GM12878 (cell line): ENCODE data around the gene FAM151A. TPM values are rescaled to one million over a fixed set of nuclear protein-coding genes. Genes with fewer than 3 reads are reported as not detected.

ENCODE experiments used
- ATAC-seq: fragments of 200-7000 bp; cut with Tn5 transposase; 3 replicates; pipeline ENCODE4 v1.9.1; 2020; ENCODE audit warnings: mild to moderate bottlenecking, moderate library complexity
- BruUV-seq: library from RNA; stranded (reverse); fragments of 400-500 nt; replicated peaks from 2 replicates; lab custom pipeline; 2021; lab: Mats Ljungman, UMichigan
- CTCF ChIA-PET: fragments of 300-600 bp; sonication (Branson Sonifier 250); formaldehyde crosslinking; extraction: SDS; loops from one replicate; lab custom pipeline; 2021; ENCODE audit warnings: inconsistent platforms; lab: Yijun Ruan, JAX
- POLR2A ChIA-PET: fragments of 350-600 bp; formaldehyde crosslinking; extraction: SDS; loops from one replicate; lab custom pipeline; 2021; ENCODE audit warnings: inconsistent platforms; lab: Charles Lee
- RAD21 ChIA-PET: fragments of 300-600 bp; sonication (Branson Sonifier 250); formaldehyde crosslinking; loops from one replicate; lab custom pipeline; 2023; ENCODE audit warnings: antibody characterized with exemption; ENCODE audit not compliant: unreplicated experiment; lab: Charles Lee
- SMC1A ChIA-PET: fragments of 300-600 bp; sonication (Branson Sonifier 250); formaldehyde crosslinking; loops from one replicate; lab custom pipeline; 2023; ENCODE audit not compliant: unreplicated experiment, uncharacterized antibody; lab: Charles Lee
- DNase-seq: peaks from one replicate; pipeline ENCODE4 v3.0.0-alpha.2; 2011; ENCODE audit warnings: low read depth, low spot score
- FAIRE-seq: peaks from 3 replicates; lab custom pipeline; 2011; peaks lifted over from hg19 to GRCh38; lab: Jason Lieb, UNC
- H2AFZ ChIP-seq: 2 replicates; pipeline ENCODE4 v1.6.0; 2011; ENCODE audit warnings: low read depth, low read length, control low read depth; ENCODE audit not compliant: control insufficient read depth
- H3K27ac ChIP-seq: 2 replicates; pipeline ENCODE4 v1.5.1; 2011; ENCODE audit warnings: control low read depth; ENCODE audit not compliant: control insufficient read depth, insufficient read depth
- H3K27me3 ChIP-seq, 2 experiments: replicated peaks in 1 of 2; 2 replicates each; pipeline versions ENCODE4 v1.6.0 to v1.6.1; 2011; ENCODE audit warnings: low read length in 1 of 2; ENCODE audit not compliant: control insufficient read depth in 2 of 2, insufficient read depth in 2 of 2
- H3K36me3 ChIP-seq, 2 experiments: 2 replicates each; pipeline ENCODE4 v1.5.1; 2011; ENCODE audit warnings: low read length in 1 of 2; ENCODE audit not compliant: control insufficient read depth in 2 of 2, insufficient read depth in 2 of 2
- H3K4me1 ChIP-seq: 2 replicates; pipeline ENCODE4 v1.6.1; 2011; ENCODE audit warnings: mild to moderate bottlenecking, low read length, moderate library complexity, mixed read lengths; ENCODE audit not compliant: control insufficient read depth, insufficient read depth
- H3K4me2 ChIP-seq: 2 replicates; pipeline ENCODE4 v1.6.0; 2011; ENCODE audit warnings: control low read depth; ENCODE audit not compliant: control insufficient read depth, insufficient read depth
- H3K4me3 ChIP-seq: fragments of 200-600 bp; sonication (generic); 2 replicates; pipeline ENCODE4 v1.5.1; 2016
- H3K79me2 ChIP-seq: 2 replicates; pipeline ENCODE4 v1.6.0; 2011; ENCODE audit warnings: low read length; ENCODE audit not compliant: control insufficient read depth, insufficient read depth
- H3K9ac ChIP-seq: 2 replicates; pipeline ENCODE4 v1.8.0; 2011; ENCODE audit warnings: low read length, control low read depth, mixed read lengths; ENCODE audit not compliant: control insufficient read depth, insufficient read depth
- H3K9me3 ChIP-seq: replicated peaks from 3 replicates; pipeline ENCODE4 v1.5.1; 2011; ENCODE audit warnings: mild to moderate bottlenecking, low read length; ENCODE audit not compliant: control insufficient read depth, insufficient read depth
- H4K20me1 ChIP-seq: 2 replicates; pipeline ENCODE4 v1.6.0; 2011; ENCODE audit not compliant: control insufficient read depth, insufficient read depth
- ATF7 ChIP-seq: fragments of 450-650 bp; IDR thresholded peaks from 2 replicates; pipeline ENCODE4 v1.6.1; 2016; ENCODE audit warnings: low read depth, mild to moderate bottlenecking
- FOXK2 ChIP-seq: fragments of 450-650 bp; IDR thresholded peaks from 2 replicates; pipeline ENCODE4 v1.6.1; 2017; ENCODE audit warnings: mild to moderate bottlenecking, moderate library complexity
- MXI1 ChIP-seq: fragments of 150-350 bp; IDR thresholded peaks from 2 replicates; pipeline ENCODE4 v1.6.1; 2011; ENCODE audit warnings: low read depth, mild to moderate bottlenecking, inconsistent platforms, low read length, improper control_type of control experiment
- RB1 ChIP-seq: fragments of 450-650 bp; formaldehyde crosslinking; IDR thresholded peaks from 2 replicates; pipeline ENCODE4 v1.6.1; 2017; ENCODE audit warnings: mild to moderate bottlenecking, borderline replicate concordance
- TCF3 ChIP-seq: IDR thresholded peaks from 2 replicates; pipeline ENCODE4 v1.6.1; 2012; ENCODE audit warnings: low read depth, mild to moderate bottlenecking, low read length, borderline replicate concordance; ENCODE audit not compliant: insufficient read depth
- ZNF274 ChIP-seq: IDR thresholded peaks from one replicate; pipeline ENCODE4 v1.8.0; 2011; ENCODE audit not compliant: insufficient read length, insufficient read depth
- WGBS: methylation state at CpG from one replicate; pipeline ENCODE4 v1.1.6; 2016; ENCODE audit warnings: low lambda C conversion rate; ENCODE audit not compliant: insufficient replicate concordance, insufficient coverage; ENCODE audit errors: missing lambda C conversion rate; 5-methylcytosine and 5-hydroxymethylcytosine counted together
- in situ Hi-C: fragments of 300-500 bp; cut with MboI; formaldehyde crosslinking; loops from 9 replicates; pipeline ENCODE4 v1.14.3; 2018; ENCODE audit warnings: mixed read lengths
- intact Hi-C: fragments of 100-400 bp; cut with micrococcal nuclease; formaldehyde crosslinking; loops from one replicate; pipeline ENCODE4 v1.14.2; 2022; ENCODE audit not compliant: unreplicated experiment
- polyA plus RNA-seq, 11 experiments: library from polyadenylated mRNA; depleted of rRNA in 4 of 11; unstranded in 6 of 11; stranded (reverse) in 5 of 11; fragments of >200 nt; fragmentation: Nextera tagmentation in 4 of 11; fragmentation: Illumina TruSeq in 1 of 11; extraction: Ambion mirVana in 4 of 11; extraction: Trizol in 1 of 11; gene quantifications; 1 replicate in 1 of 11; 2 replicates in 10 of 11; pipeline versions ENCODE4 v1.2.1 to v1.2.3, GENCODE V29; 2011 to 2016; ENCODE audit warnings: inconsistent platforms in 2 of 11, missing spikeins in 2 of 11, low read depth in 1 of 11
- total RNA-seq, 4 experiments: library from RNA; depleted of rRNA in 3 of 4; stranded (reverse); fragments of >200 nt in 3 of 4; fragmentation: Illumina TruSeq in 1 of 4; extraction: Trizol in 1 of 4; gene quantifications; 2 replicates each; pipeline versions ENCODE4 v1.2.1 to v1.2.3, GENCODE V29; 2013 to 2021
- TF ChIP-seq, protein P1 (sequence below): fragments of 450-650 bp; formaldehyde crosslinking; IDR thresholded peaks from 2 replicates; pipeline ENCODE4 v1.4.0; 2022; ENCODE audit warnings: mild to moderate bottlenecking, moderate library complexity
- TF ChIP-seq, protein P2 (sequence below): IDR thresholded peaks from 2 replicates; pipeline ENCODE4 v1.6.1; 2011; ENCODE audit warnings: mild to moderate bottlenecking, low read depth, low read length, moderate library complexity; ENCODE audit not compliant: insufficient replicate concordance

The FAM151A gene
- total and polyA plus RNA-seq, 10 of the 15 experiments (the other 5 are each of a cell fraction or from before 2014, with no cell fraction given) = 0.09 to 0.34 (median 0.14) TPM; not detected in 5

DNA sequence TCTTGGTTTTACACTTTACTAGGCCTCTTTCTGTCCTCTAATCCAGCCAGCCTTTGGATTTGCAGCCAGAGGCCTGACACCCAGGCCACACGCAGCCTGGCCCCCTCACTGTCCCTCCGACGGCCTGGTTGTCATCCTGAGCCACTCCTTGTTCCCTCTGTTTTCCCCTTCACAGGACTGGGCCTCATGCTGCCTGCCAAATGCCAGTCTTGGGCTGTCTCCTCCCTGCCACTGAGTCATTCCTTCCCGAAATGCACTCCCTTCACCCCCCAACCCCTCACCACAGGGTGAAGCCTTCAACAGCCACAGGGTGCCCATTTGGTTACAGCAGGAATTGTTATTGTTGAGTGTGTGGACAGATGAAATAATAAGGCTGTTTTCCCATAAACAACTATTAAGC lies 54.0 kb downstream of the FAM151A start:
- POLR2A ChIA-PET = no interaction called here
- ATAC-seq (no peak), FAIRE-seq (no peak), DNase-seq (no peak)
- in situ Hi-C loops (no loop called here), intact Hi-C loops (no loop called here)
- CTCF ChIA-PET = no interaction called here
- no peak overlapping the region for H3K4me3 ChIP-seq
- SMC1A ChIA-PET = interaction anchor here (0.7 kb wide), 1 partner anchor 979 kb away, joined by 3 read pairs; no protein-coding TSS in a partner anchor
- WGBS = 11% methylated on average over 4 of the region's 4 CpGs
- no peak overlapping the region for H2AFZ ChIP-seq
- TF ChIP-seq ATF7 = no peak
- TF ChIP-seq FOXK2 = no peak
- TF ChIP-seq ZNF274 = no peak
- H3K27ac ChIP-seq = no peak overlapping the region
- no TSS peak for BruUV-seq
- no peaks in the 10 kb centered on the region for H3K79me2 ChIP-seq
- no peaks in the 10 kb centered on the region for H4K20me1 ChIP-seq
- no peak overlapping the region for H3K4me2 ChIP-seq
- H3K4me1 ChIP-seq = no peaks in the 10 kb centered on the region
- H3K36me3 ChIP-seq = no peaks in the 10 kb centered on the region
- RAD21 ChIA-PET = no interaction called here
- H3K27me3 ChIP-seq = no peaks in the 10 kb centered on the region
- no peak overlapping the region for H3K9ac ChIP-seq
- no peaks in the 10 kb centered on the region for H3K9me3 ChIP-seq

DNA sequence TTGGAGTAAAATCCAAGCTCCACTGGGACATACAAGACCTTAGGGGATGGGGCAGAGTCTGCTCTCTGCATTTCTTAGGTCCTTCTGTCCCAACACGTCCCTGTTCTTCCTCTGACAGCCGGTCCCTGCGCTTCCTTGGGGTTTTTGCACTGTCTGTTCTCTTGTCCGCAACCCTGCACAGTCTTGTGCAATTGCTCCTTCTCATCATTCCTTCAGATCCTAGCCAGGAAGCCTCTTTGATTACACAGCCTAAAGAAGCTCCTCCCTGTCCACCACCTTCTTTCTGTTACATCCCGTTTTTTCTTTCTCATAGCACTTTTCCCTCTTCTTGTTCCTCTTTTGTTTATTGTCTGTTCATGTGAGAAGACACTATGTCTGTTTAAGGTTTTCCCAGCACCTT lies 55.4 kb downstream of the FAM151A start:
- WGBS = 32% methylated on average over 5 of the region's 5 CpGs
- Histone ChIP-seq H3K27me3 (no peaks in the 10 kb centered on the region), H3K4me1 (no peaks in the 10 kb centered on the region), H2AFZ (no peak overlapping the region), H4K20me1 (no peaks in the 10 kb centered on the region), H3K9me3 (no peaks in the 10 kb centered on the region), H3K36me3 (no peaks in the 10 kb centered on the region), H3K4me3 (no peak overlapping the region), H3K79me2 (no peaks in the 10 kb centered on the region), H3K27ac (no peak overlapping the region), H3K4me2 (no peak overlapping the region), H3K9ac (no peak overlapping the region)
- intact Hi-C loops = no loop called here
- ATAC-seq = no peak
- in situ Hi-C loops = no loop called here
- ChIA-PET CTCF (no interaction called here), RAD21 (no interaction called here), POLR2A (no interaction called here), SMC1A (no interaction called here)
- BruUV-seq = no TSS peak
- FAIRE-seq = no peak
- no peak for DNase-seq
- TF ChIP-seq RB1 (no peak), MXI1 (no peak), TCF3 (no peak)
- TF ChIP-seq, protein P1, sequence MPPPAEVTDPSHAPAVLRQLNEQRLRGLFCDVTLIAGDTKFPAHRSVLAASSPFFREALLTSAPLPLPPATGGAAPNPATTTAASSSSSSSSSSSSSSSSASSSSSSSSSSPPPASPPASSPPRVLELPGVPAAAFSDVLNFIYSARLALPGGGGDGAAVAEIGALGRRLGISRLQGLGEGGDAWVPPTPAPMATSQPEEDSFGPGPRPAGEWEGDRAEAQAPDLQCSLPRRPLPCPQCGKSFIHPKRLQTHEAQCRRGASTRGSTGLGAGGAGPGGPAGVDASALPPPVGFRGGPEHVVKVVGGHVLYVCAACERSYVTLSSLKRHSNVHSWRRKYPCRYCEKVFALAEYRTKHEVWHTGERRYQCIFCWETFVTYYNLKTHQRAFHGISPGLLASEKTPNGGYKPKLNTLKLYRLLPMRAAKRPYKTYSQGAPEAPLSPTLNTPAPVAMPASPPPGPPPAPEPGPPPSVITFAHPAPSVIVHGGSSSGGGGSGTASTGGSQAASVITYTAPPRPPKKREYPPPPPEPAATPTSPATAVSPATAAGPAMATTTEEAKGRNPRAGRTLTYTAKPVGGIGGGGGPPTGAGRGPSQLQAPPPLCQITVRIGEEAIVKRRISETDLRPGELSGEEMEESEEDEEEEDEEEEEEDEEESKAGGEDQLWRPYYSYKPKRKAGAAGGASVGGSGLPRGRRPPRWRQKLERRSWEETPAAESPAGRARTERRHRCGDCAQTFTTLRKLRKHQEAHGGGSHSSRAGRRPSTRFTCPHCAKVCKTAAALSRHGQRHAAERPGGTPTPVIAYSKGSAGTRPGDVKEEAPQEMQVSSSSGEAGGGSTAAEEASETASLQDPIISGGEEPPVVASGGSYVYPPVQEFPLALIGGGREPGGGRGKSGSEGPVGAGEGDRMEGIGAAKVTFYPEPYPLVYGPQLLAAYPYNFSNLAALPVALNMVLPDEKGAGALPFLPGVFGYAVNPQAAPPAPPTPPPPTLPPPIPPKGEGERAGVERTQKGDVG (CRISPR knock-in tag) = no peak
- TF ChIP-seq, protein P2, sequence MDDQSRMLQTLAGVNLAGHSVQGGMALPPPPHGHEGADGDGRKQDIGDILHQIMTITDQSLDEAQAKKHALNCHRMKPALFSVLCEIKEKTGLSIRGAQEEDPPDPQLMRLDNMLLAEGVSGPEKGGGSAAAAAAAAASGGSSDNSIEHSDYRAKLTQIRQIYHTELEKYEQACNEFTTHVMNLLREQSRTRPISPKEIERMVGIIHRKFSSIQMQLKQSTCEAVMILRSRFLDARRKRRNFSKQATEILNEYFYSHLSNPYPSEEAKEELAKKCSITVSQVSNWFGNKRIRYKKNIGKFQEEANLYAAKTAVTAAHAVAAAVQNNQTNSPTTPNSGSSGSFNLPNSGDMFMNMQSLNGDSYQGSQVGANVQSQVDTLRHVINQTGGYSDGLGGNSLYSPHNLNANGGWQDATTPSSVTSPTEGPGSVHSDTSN = no peak
